ENCODE measurements around the gene TLE5.
A peak's percentile ranks its signal among the peaks of the same experiment; 100 is the strongest.
"Not testable (repeated sequence)": the region's sequence is repeated elsewhere in the genome, so short reads cannot be mapped to it uniquely, and the experiment has no call there.

Gene TLE5

DNA sequence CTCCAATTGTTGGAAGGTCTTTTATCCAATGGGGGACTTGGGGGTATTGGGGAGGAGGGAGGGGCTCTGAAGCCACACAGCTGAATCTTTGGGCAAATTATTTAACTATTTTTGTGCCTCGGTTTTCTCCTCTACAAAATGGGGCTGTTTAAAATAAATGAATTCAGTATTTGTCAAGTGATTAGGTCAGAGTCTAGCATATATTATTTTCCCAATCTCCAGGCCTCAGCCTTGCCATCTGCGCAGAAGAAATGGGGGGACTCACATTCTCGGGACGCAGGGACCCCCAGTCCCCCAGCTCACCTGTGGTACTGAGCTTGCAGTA is 1.5 kb downstream of the TLE5 start:
- DNase-seq = no peak

DNA sequence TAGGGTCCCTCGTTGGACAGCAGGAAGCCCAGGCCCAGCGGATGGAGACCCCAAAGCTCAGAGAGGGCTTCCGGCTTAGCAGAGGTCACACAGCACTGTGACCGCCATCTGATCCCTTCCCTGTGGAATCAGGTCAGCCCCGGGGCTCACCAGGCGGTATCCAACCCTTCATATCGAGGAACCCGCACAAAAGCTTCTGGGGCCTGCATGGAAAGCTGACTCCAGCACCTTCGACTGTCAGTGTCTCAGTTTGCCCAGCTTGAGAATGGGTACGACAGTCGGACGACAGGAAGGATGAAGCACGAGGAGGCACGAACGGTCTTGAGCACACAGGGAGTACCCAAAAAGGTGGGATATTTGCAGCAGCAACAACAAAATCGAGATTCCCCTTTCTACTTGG is 2.6 kb downstream of the TLE5 start:
- DNase-seq = no peak

DNA sequence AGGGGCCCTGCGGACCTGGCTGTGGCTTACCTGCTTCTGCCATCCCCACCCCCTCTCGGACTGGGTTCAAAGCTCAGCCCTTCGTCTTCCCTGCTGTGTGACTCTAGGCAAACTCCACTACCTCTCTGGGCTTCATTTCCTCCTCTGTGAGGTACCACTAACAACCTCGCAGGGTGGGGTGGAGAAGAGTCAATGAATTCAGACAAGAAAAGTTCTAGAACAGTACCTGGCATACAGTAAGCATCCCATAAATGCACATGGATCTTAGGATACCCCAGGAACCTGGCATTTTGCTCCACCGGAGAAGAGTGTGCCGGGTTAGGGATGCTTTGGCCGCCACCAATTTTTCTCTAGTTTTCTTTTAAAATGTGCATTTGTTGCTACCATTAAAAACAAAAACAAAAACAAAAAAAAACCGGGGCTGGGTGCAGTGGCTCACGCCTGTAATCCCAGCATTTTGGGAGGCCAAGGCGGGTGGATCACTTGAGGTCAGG is 3.4 kb downstream of the TLE5 start:
- no peak for DNase-seq

DNA sequence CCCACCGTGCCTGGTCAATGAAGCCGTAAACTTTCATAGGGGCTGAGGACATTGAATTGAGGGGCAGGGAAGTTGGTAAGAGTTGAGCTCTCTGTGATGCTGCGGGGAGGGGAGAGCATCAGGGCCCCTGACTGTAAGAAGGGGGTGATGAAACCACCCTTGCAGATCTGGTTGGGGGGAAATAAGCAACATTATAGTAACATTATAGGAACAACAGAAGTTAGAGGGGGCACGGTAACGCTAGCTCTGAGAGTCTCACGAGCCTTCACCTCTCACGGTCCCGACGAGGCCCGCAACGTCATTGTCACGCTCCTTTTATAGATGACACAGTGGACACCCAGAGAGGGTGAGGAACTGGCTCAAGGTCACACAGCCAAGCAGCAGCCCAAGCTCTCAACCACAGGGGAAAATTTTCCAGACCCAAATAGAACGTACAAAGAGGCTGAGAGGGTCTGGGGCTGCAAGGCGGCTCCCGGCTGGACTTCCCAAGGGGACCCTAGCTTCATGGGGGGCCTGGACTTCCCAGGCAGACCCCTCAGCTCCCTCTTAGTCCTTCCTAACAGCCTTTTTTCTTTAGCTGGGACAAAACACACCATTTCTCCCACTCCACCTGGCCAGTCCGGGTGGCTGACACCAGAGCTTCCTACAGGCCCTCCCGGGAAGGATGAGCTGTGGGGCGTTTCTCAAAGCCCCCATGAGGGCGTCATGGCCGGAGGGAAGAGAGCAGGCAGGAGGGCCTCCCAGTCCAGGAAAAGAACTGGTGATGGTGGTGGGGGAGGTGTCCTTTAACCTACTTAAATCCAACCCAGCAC is 4.1 kb downstream of the TLE5 start:
- DNase-seq = no peak

DNA sequence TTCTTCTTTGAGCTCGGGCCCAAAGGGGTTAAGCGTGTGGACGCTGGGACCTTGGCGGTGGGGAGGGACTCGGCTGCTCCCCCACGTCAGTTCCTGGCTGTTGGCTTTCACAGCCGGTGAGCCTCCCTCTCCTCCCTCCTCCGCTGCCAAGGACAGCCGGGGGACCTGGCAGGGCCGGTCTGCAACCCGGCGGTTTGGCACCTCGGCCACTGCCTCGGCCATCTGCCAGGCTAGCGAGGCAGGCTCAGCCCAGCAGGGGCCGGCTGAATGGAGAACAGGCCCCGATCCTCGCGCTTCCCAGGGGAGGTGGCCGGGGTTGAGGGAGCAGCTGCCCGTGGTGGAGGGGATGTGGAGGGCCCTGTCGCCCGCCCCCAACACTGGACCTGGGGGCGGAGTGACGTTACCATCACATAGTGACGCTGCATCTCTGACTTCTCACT is 5.0 kb downstream of the TLE5 start:
- DNase-seq = no peak

DNA sequence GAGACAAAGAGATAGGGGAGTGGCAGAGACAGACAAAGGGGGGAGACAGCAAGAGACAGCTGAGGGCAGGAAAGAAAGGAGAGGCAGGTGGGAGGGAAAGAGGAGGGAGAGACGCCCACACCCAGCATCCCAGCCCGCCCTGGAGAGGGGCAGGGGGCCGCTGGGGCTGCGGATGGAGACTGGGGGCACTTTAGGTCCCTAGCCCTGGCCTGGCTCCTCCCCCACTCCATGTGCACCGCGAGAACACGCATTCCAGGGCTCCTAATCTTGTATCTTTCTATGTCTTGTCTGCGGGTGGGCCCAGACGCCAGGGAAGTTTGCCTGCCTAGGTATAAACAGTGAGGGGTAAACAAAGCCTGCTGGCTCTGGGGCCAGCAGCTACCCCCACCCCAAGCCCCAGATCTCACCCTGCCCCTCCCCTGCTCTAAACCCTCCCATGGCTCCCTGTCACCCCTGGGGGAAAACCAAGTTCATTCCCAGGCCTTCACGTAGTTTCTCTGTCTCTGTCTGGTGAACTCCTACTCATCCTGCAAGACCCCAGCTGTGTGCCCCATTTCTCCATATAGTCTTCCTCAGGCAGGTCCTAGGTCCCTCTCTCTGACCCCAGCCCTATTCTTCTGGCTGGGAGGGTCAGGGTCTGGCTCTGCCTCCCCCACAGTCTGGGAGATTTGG is 5.7 kb downstream of the TLE5 start:
- DNase-seq = no peak

DNA sequence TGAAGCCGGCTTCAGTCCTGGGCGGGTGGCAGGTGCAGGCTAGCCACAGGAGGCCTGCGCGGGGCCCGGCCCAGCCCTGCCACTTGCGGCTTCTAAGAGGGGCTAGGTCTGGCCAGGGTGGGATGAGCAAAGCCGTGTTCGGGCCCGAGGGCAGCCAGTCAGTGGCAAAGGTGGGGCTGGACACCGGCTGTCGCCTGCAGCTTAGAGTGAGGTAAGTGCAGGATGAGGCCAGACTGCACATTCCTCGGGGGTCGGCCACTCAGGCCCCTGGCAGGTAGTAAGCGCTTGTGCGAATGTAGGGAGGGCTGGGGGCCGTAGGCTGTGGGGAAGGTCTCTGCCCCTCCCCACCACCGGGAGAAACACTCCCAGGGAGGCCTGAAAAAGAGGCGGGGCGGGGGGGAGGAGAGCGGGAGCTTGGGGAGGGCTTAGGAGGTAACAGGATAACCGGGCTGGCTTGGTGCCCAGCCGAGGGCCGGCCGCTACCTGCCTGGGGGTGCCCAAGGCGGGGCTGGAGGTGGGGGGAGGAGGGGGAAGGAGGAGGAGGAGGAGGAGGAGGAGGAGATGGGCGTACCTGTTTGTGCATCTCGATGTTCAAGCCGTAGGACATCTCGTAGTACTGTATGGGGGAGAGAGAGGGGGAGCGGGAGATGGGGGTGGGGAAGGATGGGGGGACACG is 6.4 kb downstream of the TLE5 start:
- no peak for DNase-seq

DNA sequence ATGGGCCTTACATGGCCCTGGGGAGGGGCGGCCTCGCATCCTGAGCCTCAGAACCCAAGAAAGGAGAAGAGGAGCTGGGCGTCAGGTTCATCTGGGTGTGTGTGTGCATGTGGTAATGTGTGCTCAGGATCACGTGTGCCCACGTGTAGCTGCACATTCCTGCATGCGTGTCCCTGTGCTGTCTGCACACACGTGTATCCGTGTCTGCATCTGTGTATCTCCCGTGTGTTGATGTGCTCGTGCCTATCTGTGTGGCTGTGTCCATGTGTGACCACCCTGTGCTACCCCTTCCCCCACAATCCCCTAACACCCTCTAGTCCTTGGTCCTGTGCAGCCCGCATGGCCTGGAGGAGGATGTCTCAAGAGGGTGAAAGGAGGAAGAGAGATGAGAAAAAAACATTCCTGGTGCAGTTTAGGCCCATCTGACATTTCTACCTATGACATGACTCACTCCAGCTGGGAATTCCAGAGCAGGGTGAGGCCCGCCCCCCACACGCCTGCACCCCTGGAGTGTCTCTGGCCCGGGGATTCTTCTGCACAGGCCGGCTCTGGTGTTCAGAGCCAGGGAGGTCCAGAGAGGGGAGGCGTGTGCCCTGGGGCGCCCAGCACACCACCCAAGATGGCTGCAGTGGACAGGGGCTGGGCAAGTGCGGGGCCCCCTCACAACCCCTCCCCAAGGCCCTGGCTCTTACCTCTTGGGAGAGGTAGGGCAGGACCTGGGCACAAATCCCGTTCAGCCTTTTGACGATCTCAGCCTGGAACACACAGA is 7.1 kb downstream of the TLE5 start:
- no peak for DNase-seq

DNA sequence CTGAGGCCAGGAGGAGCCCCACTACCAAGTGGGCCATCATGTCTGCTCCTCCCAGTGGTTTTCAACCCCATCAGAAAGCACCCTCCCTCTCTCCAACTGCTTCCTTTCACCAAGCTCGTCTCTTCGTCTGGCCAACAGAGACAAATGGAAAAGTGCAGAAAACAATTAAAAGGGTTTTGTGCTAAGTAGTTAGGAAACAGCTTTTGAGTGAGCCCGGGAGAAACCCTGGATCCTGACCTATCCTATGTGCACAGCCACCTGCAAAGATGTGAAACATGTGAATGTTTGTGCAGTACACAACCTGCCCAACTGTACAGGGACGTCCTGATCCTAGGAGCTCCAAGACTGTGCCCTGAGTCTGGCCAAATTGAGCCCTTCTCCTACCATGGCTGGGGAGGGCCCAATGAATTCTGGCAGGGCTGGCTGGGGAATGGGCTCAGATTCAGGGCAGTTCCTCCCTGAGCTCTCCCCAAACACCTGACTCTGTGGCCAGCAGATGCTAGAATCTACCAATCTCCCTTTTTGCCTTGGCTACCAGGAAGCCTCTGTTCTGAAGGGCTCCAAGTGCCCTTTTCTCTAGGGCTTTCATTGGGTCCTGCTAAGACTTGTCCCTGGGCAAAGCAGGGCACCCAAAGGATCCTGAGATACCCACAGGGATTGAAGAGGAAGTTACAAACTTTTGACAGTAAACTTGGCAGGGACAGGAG is 7.9 kb downstream of the TLE5 start:
- DNase-seq = no peak

DNA sequence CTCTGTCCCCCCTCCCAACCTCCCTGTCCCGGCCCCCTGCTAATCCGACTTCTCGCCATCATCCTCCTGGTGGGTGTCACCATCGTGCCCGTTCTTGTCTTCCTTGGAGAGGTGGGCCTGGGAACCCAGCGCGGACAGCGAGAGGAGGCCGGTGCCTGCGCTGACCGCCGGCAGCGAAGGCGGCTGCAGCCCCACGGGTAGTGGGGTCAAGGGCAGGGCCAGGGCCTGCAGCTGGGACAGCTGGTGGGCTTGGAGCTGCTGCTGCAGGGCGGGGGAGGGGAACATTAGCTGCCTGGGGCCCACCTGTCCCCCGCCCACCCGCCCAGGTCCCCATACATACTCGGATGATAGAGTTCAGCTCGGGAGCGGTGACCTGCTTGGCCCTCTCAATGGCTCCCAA is 8.5 kb downstream of the TLE5 start:
- no peak for DNase-seq

DNA sequence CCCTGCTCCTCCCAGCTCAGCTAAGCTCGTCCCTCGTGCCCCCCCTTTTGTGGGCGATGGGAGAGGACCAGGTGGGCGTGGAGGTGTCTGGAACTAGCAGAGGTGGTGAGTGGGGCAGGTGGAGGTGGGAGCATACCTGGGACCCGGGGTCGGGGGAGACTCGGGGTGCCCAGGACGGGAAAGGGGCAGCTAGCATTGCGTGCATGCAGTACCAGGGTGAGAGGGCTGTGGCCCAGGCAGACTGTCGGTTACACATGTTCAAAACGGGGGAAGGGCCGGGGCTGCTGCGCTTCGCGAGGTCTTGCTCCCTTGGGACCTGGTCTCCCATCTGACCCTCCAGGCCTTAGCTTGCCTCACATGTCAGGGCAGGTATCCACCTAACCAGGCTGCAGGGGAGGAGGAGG is 9.1 kb downstream of the TLE5 start:
- no peak for DNase-seq

DNA sequence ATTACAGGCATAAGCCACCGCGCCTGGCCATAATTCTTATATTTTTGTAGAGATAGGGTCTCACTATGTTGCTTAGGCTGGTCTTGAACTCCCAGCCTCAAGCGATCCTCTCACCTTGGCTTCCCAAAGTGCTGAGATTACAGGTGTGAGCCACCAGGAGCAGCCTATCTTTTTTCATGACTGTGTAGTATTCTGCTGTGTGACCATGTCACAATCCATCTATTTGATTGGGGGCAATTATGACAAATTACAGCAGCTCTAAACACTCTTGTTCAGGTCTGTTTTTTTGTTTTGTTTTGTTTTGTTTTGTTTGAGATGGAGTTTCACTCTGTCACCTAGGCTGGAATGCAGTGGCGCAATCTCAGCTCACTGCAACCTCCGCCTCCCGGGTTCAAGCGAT is 12.3 kb downstream of the TLE5 start:
- DNase-seq = not testable (repeated sequence)

DNA sequence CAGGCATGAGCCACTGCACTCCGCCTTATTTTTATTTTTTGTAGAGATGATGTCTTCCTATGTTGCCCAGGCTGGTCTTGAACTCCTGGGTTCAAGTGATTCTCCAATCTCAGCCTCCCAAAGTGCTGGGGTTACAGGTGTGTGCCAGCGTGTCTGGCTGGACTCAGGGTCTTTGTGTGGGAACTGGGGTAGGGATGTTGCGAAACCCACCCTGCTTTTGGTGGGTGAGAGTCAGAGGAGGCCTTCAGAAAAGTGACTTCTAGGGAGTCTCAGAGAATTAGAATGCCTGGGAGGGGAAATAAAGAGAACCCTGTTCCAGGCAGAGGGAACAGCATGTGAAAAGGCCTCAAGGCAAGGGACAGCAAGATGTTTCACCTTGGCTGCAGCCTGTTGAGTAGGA is 13.2 kb downstream of the TLE5 start:
- DNase-seq = no peak

DNA sequence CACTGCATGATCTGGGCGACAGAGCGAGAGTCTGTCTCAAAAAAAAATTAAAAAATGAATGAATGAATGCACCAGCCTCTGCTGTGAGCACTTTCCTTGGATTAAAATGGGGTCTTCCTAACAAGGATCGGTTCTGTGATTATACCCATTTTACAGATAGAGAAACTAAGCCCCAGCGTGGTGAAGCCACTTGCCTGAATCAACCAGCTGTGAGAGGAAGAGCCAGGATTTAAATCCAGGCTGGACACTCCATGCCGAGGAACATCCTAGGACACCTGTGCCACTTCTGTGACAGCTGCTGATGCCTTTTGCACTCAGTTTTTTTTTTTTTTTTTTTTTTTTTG is 14.1 kb downstream of the TLE5 start:
- DNase-seq = no peak

DNA sequence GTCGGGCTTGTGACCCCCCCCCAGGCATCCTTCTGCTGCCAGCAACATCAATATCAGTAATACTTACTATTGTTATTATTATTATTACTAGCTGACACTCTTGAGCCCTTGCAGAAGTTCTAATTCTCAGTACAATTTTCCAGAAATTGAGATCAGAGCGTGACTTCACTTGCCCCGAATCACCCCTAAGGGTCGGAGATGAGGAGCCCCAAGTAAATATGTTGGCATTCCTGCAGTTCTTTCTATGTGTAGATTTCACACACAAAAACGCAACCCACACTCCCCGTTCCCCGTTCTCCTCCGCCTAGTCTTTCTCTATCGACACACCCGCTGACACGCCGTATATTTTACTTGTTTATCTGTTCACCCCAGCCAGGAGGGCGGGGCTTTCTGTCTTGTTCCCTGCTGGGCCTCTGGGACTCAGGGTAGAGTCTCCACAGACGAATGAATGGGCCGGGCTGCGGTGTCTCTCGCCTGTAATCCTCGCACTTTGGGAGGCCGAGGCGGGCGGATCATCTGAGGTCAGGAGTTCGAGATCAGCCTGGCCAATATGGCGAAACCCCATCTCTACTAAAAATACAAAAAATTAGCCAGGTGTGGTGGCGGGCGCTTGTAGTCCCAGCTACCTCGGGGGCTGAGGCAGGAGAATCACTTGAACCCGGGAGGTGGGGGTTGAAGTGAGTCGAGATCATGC is 14.7 kb downstream of the TLE5 start:
- DNase-seq = peak in 4 of 5 experiments; percentile 31 to 68 (median 52)

DNA sequence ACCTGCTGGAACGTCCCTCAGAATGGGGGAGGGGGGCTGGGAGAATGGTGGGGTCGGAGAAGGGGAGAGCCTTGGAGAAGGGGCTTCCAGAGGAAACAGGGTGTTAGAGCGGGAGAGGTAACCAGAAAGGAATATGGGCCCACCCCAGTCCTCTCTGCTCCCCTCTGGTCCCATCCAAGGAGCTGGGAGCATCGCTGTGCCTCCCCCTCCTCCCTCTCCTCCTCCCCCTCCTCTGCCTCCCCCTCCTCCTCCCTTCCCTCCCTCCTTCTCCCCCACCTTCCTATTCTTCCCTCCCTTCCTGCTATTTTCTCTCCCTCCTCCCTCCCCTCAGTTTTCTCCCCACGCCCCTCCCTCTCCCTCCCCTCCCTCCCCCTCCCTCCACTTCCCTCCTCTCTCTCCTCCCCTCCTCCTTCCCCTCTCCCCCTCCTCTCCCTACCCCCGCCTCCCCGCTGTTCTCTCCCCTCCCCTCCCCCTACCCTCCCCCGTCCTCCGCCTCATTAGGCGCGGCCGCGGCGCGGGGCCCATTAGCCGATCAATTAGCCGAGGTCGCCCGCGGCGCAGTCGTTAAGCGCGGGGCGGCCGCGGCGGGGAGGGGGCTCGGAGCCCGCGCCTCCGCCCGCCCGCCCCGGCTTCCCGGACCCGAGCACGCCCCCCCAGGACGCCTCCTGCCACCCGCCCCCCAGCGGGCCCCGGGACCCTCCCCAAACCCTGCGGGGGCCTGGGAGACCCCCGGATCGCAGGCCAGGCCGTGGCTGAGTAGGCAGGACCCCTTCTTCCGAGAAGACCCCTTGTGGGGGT is 15.4 kb downstream of the TLE5 start:
- DNase-seq = no peak

DNA sequence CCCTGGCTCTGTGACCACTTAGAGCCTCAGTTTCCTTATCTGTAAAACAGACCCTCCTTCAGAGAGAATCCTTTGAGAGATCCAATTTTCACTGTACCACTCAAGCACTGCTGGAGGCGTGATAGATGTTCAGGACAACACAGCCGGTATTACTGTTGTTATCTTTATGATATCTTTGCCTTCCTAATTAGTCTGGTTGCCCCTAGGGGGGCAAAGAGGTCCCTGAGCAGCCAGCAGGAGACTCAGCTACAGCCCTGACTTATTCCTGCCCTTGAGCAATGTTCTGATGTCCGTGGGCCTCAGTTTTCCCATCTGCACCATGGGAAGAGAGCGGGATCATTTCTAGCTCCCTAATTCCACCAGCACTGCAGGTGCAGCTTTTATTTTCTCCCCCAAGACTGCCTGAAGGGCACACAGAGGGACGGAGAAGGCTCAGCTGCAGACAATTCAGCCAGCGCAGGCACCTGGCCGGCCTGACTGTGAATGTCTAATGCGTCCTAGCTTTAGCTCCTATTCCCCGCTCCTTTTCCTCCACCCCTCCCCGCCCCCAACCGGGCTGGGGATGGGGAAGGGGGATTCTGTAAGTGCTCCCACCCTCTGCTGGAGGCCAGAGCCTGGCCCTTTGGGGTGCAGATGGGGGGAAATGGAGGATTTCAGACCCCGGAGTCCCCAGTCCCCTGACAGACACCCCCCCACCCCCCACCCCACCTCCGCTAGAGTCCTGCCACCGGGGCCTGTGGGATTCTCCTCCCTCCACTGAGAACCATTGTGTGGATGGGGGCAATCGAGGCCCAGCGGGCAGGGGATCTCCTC is 16.2 kb downstream of the TLE5 start:
- DNase-seq = no peak

DNA sequence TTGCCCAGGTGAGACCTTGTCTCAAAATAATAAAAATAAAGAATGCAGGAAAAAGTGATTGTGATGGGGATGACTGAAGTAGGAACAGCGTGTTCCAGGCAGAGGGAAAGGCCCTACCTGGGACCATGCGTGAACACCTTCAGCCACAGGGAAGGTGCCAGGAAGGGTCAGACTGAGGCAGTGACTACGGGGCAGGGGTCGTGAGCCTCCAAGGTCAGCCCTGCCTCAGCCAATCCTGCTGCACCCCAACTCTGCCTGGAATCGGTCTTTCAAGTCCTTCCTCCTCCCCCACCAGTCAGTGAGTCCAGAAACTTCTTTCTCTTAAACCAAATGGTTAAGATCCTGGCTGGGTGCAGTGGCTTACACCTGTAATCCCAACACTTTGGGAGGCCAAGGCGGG is 17.1 kb downstream of the TLE5 start:
- DNase-seq = no peak

DNA sequence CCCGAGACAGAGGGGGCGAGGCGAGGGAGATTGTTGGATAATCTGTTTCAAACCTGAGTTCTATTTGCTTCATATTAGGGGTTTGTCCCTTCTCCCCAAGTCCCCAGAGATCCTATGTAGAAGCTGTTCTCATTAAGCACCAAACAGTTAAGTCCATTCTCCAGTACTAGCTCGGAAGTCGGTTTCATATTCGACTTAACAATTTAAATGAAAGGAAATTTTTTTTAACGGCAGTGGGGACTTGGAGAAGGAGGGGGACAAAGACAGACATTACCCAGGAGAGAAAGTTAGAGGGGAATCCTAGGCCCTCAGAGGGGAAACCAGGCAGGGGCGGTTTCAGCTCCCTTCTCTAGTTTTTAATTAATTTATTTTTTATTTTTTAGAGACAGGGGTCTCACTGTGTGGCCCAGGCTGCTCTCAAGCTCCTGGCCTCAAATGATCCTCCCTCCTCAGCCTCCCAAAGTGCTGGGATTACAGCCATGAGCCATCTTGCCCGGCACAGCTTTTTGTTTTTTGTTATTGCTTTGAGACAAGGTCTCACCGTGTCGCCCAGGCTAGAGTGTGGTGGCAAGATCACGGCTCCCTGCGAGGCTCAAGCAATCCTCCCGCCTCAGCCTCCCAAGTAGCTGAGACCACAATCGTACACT is 19.6 kb downstream of the TLE5 start:
- DNase-seq = no peak
